GM18907 (cell line): Measurements from ENCODE around the gene BRSK1.

Experiments
- ATAC-seq: cut with Tn5 transposase; IDR thresholded peaks from one replicate; pipeline ENCODE4 v1.9.1; 2021; ENCODE audit warnings: mild to moderate bottlenecking, moderate library complexity; ENCODE audit not compliant: unreplicated experiment

BRSK1 gene

DNA sequence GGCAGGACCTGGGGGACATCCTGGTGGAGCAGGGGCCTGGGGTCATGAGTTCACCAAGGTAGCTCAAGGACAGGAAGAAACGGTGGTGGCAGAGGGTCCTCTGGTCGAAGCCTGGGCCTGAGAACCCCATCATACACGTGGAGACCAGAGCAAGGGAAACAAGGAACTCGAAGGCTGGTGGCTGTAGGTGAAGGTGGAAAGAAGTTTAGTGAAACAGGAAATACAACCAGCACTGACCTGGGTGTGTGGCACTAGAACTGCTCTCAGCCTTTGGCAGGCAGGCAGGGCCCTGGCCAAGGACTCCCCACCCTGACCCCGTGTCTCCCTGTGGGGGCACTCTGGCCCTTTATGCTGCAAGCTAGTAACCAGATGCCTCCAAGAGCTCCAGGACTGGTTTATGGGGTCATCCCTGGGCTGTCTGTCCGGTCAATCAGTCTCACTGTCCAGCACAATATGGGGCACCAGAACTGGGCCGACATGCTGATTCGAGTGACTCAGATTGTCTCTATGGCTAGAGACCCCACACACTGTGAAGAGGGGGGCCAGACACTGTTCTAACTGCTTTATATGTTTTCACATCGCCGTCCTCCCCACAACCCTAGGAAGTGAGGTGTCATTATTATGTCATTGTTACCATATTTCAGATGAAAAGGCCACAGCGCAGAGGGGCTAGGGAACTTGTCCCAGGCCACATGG is 67.0 kb downstream of the BRSK1 start:
- ATAC-seq: no peak

DNA sequence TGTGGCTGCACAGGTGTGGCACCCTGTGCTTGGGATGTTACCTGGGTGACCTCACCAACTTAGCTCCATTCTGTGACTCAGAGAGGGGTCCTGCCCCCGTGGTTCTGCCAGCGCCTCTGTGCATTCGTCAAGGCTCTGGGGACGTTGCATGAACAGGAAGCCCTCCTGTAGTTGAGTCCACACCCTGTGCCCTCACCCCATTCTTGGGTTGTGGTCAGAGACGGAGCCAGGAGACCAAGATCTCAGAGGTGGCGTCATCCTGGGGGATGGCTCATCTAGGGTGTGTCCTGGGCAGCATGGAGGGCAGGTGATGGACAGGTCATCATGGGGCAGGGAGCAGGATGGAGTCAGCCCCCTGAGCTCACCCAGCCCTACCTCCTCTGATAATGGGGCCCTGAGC is 68.2 kb downstream of the BRSK1 start:
- ATAC-seq: no peak

DNA sequence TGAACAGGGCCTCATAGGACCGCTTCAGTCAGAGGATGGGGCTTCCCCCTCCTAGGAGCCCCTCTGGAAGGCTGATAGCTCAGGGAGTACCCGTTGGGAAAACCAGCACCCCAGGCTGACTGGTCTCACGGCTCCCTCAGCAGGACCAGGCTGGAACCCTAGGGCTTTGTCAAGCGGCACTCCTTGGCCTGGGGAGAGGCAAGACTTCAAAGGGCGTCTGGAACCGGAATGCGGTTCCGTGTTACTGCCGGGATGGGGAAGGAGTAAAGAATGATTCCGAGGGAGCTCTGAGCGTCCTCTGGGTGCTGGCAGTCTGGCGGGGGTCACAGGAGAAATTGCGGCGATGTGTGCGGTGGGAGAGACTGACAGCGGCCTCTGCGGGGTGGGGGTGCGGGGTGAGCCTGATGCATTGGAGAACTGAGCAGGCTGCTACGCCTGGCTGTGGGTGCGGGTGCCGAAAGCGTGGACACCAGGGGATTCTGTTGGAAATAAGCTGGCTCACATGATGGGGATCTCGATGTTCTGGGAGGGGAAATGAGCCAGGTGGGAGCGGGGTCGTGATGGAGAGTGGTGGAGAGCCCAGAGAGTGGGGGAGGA is 68.8 kb downstream of the BRSK1 start:
- no peak for ATAC-seq

DNA sequence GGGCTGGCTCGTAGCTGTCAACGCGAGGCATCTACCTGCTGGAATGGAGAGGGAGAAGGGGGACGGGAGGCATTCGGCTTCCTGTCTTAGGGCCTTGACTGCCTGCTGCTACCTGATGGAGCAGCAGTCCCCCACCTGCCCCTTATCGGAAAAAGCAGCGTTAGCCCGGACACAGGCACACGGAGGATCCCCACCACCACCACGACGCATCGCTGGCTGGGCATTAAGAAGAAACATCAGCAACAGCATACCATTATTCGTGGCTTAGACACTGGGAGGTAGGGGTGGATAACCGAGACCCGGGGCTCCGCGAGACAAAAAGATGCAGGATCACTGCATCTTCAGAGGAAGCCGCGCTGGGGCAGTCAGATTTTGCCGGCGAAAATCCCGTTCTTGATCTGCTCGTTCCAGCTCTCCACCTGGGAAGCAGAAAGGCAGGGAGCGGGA is 69.6 kb downstream of the BRSK1 start:
- no peak for ATAC-seq

DNA sequence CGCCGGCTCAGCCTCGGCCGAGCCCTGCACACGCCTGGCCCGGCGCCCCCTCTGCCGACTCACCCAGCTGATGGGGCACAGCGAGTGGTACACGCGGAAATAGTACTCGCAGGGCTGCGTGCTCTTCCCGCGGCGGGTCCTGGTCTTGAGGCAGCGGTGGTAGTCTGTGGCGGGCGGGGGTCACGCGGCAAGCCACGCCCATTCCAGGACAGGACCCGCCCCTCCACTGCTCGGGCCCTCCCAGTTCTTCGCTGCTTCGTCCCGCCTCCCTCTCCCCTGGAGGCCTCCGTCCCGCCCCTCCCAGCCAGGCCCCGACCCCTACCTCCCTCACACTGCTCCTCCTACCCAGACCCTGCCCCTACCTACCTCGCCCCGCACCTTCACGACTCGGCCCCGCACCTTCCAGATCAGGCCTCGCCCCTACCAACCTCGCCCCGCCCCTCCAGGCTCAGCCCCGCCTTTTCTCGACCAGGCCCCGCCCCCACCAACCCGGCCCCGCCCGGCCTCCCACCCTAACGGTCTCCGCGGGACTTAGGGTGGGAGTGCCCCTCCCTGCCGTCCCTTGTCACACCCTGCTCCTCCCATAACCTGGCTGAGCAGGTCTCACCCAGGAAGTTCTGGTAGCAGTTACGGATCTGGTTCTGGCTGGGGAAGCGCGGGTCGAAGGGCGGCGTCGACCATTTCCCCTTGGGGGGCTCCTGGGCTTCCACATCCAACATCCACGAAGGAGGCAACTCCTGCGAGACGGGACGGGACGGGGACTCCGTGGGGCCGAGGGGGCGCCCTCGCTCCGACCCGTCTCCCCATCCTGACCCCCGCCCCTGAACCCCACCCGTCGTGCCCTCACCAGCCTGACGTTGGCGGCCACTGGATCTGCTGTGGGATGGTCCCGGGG is 70.3 kb downstream of the BRSK1 start:
- ATAC-seq: no peak

DNA sequence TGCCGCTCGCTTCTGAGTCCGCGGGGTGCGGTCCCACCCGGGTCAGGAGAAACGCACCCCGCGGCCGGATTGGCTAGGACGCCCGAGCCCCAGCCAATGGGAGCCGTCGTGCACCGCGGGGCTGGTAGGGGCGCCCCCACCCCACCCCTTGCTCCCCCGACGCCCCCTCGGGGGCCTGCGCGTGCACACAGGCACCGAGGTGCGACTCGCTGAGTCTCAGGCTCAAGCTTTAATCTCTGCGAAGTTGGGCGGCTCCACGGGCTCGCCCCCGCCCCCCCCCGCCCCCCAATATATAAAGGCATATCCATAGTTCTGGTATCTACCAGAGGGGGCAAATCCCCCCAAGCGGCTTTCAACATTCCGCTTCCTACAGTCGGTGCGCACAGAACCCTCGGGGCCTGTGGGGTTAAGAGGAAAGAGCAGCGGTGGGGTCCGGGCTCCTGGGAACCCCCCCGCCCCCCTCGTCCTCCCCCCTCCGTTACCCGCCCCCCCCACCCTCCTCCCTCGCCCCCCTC is 71.0 kb downstream of the BRSK1 start, which contains the start of gene COX6B2:
Gene COX6B2, minus strand, starts transcription at position 22 of the 515 bp plus-strand sequence. CDS start 198 bp downstream, outside the sequence.
- ATAC-seq: no peak

DNA sequence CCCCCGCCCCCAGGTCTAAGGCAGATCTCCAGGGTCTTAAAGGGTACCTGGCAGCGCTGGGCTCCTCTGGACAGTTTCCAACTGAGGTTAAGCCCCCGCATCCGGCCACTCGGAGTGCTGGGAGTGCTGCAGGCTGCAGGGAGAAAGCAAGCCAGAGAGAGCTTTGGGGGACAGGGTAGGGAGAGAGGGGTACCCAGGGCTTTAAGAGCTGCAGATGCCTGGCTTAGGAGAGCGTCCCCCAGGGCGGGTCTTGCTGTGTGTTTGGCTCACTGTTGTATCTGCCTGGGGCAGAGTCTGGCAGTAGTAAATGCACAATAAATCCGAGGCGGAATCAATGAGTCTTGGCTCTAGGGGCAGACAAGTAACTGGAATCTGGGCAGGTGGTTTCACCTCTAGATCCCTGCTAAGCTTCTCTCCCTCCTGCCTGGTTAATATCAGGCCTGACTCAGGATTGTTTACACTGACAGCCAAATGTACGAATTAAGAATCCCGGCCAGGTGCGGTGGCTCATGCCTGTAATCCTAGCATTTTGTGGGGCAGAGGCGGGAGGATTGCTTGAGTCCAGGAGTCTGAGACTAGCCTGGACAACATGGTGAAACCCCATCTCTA is 71.5 kb downstream of the BRSK1 start:
- no peak for ATAC-seq

DNA sequence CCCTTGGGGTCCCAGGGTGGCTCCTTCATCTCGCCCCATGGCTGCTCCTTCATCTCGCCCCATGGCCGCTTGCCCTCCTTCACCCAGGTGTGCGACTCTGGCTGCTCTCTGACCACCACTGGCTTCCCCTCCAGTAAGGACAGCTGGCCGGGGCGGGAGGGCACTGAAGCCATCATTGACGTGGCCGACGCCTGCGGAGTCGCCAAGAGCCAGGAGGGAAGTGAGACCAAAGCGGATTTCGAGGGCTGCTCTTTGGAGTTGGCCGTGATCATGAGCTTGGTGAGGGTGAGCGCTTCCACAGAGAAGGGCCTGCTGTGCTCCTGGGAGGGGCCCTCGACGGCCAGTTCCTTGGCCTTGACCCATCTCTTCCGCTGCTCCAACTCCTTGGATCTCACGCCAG is 74.7 kb downstream of the BRSK1 start:
- no peak for ATAC-seq

DNA sequence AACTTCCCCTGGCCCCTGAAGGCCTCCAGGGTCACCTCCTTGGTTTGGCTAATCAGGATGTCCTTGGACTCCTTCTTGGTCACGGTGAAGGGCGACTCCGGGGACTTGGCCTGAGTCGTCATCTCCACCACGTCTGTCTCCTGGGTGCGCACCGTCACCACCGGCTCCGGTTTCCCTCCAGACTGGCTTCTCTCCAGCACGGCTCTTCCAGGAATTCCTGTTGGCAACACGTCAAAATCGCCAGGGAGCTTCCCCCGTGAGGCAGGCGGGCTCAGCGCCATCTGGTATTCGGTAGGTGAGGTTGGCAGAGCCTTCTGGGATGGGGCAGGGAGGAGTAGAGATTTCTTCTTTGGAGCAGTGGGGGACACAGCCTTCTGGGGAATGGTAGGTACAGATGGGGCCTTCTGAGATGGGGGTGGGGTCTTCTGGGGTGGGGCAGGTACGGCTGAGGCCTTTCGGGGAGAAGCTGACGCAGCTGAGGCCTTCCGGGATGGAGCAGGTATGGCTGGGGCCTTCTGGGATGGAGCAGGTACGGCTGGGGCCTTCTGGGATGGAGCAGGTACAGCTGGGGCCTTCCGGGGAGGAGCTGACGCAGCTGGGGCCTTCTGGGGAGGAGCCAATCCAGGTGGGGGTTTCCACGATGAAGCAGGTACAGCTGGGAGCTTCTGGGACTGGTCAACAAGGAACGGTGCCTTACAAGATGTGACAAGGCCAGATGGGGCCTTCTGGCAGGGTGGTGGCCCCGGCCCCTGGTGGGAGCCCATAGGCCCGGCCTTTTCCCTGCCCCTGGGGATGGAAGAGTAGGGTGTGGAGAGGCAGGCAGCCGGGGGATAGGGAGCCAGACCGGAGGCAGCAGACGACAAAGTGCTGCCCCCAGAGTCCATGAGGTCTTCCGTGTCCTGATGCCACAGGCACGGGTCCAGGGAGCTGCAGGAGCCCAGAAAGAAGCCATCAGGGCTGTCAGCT is 75.4 kb downstream of the BRSK1 start:
- ATAC-seq: no peak

DNA sequence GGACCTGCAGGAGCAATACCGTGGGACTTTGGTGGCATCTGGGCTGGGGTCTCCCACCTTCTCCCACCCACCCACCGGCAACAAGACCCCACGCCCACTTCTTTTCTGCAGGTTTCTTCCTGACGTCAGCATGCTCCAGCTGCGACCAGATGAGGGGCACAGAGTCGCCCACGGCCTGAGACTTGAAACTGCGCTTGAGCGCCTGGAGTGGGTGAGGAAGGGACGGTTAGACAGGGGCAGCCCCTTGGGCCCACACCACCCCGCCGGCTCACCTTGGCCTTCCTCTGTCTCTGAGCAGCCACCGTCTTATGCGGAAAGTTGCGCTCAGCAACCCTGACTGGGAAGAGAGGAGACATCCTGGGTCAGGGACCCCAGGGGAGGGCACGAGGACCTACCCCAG is 77.1 kb downstream of the BRSK1 start:
- ATAC-seq: no peak
